Measurements from ENCODE around the gene POMT1.

The POMT1 gene

DNA sequence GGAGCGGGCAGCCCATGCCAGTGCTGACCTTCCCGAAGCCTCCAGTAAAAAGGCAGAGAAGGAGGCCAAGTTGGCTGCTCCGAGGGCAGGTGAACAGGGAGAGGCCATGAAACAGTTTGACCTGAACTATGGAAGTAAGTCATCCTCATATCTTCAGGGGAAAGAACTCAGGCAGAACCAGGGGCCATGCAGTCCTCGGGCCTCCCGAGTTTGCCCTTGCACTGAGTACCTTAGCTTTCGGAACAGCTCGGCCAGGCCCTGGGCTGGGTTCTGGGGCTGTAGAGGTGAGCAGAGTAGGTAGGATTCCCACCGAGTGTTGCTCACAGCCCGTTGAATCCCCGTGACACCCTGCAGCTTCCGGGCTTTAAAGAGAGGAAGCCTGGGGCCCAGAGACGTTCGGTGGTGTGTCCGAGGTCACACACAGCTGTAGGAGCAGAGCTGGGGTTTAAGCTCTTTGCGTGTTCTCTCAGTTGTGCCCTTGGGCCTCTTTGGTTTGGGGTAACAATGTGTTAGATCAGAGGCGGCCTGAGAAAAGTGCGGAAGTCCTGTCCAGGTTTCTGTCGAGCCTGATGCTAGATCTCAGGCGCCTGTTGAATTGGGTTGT is 24.8 kb upstream of the POMT1 start:
- no peak for DNase-seq

- no peak for DNase-seq
Observed at GRCh38 chr9:131478421-131478868, 24.3 kb upstream of the POMT1 start.

DNA sequence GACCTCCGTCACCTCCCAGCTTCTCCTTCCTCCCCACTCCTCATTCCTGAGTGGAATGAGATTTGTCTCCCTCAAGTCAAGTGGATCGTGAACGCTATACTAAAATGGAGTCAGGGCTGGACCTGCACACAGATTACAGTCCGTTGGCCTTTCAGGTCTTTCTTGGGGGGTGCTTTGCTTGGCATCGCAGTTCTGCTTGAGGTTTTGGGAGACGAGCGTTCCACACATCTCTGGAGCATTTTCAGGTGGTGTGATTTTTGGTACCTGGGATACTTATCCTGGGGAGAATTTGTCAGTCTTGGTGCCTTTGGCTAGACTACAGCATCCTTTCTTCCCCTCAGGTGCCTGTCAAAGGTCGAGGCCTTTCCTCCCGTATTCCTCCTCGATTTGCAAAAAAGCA is 23.8 kb upstream of the POMT1 start:
- DNase-seq: no peak

DNA sequence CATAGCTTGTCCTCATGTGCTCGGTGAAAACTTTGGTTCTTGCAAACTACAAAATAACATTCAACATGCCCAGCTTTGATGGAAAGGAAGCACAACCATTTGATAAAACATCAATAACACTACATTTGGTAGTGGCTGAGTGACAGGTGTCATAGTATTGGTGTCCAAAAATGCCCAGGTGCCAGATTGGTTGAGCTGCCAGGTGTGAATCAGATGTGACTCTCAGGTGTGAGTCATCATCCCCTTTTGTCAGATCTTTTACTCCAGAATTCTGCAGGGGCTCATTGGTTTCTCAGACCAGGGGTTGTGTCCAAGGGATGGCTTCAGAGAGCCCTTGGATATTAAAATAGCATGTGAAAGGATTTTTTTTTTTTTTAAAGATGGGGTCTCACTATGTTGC is 22.5 kb upstream of the POMT1 start:
- no peak for DNase-seq

DNA sequence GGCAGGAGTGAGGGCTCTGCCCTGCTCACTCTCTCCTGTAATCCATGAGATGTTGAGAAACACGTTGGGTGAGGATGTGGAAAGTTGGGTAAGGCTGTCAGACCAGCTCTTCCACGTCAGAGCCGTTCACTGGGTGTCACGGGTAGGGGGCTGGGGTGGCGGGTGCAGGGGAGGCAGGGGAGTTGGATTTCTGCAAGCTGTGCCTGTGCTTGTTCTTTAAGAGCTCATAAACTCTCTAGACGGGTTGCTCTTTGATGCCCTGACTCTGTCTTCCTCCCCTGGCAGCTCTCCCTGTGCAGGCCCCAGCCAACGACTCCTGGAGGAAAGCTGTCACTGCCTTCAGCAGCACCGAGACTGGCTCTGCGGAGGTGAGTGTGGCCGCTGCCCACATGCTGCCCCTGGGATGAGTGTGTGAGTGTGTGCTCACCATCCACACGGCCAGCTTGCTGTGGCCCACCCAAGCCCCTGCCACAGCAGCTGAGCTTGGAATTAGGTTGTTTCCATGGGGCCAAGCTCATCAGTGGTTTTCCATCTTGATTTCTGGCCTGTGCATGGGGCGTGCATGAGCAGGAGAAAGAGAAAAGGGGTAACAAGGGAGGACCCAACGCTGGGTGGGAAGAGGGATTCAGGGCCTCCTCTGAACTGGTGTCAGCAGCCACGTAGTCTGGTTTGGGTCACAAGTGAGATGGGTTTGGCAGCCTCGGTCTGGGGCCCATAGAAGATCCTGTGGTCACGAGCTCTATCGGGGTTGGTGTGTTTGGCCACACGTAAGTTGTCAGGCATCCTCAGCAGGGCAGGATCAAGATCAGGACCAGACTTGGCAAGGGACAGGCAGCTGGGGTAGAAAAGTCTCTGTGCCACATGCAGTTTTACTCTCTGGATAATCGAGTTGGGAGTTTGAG is 21.0 kb upstream of the POMT1 start:
- no peak for DNase-seq

DNA sequence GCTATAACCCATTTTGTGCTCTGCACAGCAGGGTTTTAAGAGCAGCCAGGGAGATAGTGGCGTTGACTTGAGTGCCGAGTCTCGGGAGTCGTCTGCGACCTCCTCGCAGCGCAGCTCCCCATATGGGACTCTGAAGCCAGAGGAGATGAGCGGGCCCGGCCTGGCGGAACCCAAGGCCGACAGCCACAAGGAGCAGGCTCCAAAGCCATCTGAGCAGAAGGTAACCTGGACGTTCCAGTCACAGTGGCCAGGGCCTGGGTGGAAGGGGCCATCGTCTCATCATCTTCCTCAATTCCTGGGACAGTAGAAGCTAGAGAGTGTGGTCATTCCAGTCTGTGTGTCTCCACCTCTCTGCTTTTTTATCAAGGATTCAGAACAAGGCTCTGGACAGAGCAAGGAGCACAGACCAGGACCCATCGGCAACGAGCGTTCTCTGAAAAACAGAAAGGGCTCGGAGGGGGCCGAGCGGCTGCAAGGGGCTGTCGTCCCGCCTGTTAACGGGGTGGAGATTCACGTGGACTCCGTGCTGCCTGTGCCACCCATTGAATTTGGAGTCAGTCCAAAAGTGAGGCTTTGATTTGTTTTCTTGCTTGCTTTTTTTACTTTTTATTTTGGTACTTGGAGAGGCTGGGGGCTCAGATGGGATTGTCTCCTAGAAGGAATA is 20.2 kb upstream of the POMT1 start:
- DNase-seq: no peak

DNA sequence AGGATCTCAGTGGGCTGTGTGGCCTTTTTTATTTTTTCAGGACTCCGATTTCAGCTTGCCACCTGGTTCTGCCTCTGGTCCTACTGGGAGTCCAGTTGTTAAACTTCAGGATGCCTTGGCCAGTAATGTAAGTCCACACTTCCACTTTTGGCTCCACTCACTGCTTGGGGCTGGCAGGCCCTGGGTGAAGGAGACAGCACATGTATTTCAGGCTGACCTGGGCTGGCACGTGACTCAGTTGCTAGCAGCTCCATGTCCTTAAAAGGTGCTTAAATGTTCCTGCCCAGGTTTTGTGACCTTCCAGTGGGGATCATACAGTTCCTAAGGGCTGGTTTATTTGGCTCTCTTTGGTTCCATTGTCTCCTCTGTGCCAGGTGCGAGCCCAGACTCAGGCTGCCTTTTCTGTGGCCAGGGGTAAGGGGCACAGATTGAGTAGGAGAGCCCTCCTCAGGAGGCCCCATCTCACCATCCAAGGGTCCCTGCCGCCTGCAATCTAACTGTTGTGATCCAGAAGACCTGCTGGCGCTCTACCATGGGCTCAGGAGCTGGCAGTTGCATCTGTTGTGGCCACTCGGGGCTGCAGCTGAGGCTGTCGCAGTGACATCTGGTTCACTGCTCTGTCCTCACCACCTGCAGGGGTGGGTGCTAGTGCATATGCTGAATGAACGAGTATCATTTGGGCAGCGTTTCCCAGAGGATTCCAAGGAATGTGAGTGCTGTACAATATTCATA is 19.2 kb upstream of the POMT1 start:
- DNase-seq: no peak

DNA sequence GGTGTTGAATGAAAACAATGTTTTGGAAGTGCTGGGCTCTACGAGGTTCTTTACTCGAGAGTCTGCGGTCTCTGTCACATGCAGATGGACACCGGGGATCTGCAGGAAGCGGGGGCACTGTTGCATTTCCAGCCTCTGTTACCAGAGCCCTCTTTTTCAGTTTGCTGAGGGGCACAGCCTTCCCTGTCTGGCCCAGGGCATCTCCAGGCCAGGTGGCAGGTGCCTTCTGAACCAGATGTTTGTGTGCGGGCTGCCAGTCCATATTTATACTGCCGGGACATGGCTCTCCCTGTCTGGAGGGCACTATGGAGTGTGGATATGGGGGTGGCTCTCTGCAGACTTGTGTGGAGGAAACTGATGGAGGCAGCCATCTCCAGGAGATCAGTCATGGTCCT is 18.7 kb upstream of the POMT1 start:
- DNase-seq: no peak

- no peak for DNase-seq
Observed at GRCh38 chr9:131484560-131485185, 18.0 kb upstream of the POMT1 start.

DNA sequence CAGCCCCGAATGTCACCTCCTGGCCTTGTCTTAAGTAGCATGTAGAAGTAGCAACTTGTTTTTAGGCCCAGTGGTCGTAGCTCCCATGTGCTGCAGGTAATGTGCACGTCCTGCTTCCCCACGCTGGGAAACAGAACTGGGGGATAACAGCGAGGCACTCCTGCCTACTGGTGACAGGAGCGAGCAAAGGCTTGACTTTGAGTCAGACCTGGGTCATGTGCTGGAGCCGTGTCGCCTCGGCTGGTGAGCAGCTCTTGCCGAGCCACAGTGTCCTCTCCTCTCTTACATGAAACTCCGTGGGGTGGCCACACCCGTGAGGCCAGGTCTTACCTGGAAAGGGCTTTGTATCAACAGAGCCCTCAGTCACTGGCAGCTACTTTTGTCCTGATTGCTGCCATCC is 17.5 kb upstream of the POMT1 start:
- no peak for DNase-seq

GRCh38 chr9:131485728-131486422 is 16.8 kb upstream of the POMT1 start:
- DNase-seq: no peak

DNA sequence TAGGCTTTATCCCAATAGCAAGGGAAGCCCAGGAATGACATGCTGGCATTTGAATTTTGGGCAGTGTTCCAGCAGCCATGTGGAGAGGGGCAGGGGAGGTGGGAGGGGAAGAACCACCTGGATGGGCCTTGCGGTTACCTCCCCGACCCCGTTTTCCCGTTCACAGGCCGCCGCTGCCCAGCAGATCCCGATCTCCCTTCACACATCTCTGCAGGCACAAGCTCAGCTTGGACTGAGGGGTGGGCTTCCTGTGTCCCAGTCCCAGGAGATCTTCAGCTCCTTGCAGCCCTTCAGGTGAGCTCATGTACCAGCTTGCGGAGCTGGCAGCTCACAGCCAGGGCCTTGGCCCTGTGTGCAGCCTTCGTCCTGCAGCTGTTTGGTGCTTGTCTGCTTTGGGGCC is 15.7 kb upstream of the POMT1 start:
- DNase-seq: no peak

- no peak for DNase-seq
Observed at GRCh38 chr9:131487621-131488031, 15.1 kb upstream of the POMT1 start.

GRCh38 chr9:131490514-131490913 is 12.2 kb upstream of the POMT1 start:
- DNase-seq: no peak

- DNase-seq: no peak
Observed at GRCh38 chr9:131491001-131491710, 11.6 kb upstream of the POMT1 start.

GRCh38 chr9:131492070-131492469 is 10.6 kb upstream of the POMT1 start:
- no peak for DNase-seq

- DNase-seq: no peak
Observed at GRCh38 chr9:131494296-131494870, 8.3 kb upstream of the POMT1 start.

GRCh38 chr9:131495785-131496184 is 6.9 kb upstream of the POMT1 start:
- no peak for DNase-seq

- DNase-seq: no peak
Observed at GRCh38 chr9:131496844-131497405, 5.8 kb upstream of the POMT1 start.

DNA sequence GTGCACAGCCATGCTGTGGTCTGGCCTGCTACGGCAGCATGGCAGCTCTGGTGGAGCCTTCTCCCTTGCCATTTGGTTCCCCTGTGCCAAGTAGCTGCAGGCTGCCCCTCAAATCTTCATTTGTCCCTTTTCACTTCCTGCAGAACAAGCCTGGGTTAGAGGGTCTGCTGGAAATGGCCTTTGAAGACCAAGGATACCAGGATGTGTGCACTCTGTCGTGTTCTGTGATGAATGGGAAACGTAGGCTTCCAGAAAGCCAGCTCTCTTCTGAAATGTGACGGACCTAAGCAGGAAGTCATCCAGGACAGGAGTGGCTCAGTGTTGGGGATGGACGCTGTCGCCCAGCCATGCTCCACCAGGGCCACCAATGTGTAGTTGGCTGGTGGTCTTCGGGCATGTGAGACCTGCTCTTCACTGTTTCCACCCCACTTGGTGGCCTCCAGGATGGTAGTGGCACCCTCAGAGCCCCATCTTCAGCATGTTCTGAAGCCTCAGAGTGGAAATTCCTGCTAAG is 3.4 kb upstream of the POMT1 start:
- DNase-seq: no peak

Measured in GDM1 (cell line).